Mesenchymal stem cell (in vitro differentiated cells and primary cell): ENCODE results near the gene ATP9A.

Source experiments
- DNase-seq: peaks from one replicate; pipeline ENCODE4 v3.0.0-alpha.2; 2013
- H2AFZ ChIP-seq: one replicate; pipeline ENCODE4 v1.6.1; 2013; ENCODE audit warnings: low read depth, mild to moderate bottlenecking, control low read depth, inconsistent platforms, low read length, moderate library complexity
- H2AK5ac ChIP-seq: 2 replicates; pipeline ENCODE4 v1.6.1; 2013; ENCODE audit warnings: low read length, moderate library complexity, mild to moderate bottlenecking, inconsistent platforms; ENCODE audit not compliant: severe bottlenecking
- H2BK120ac ChIP-seq: one replicate; pipeline ENCODE4 v1.6.1; 2013; ENCODE audit warnings: low read depth, mild to moderate bottlenecking, inconsistent platforms, low read length, moderate library complexity
- H2BK12ac ChIP-seq, 2 experiments: one replicate each; pipeline ENCODE4 v1.6.1; 2013; ENCODE audit warnings: inconsistent platforms in 2 of 2, low read length in 2 of 2, mild to moderate bottlenecking in 2 of 2, moderate library complexity in 2 of 2, control low read depth in 1 of 2
- H2BK15ac ChIP-seq: one replicate; pipeline ENCODE4 v1.6.1; 2013; ENCODE audit warnings: mild to moderate bottlenecking, low read depth, inconsistent platforms; ENCODE audit not compliant: poor library complexity, severe bottlenecking
- H2BK5ac ChIP-seq: 2 replicates; pipeline ENCODE4 v1.6.1; 2013; ENCODE audit warnings: low read depth, mild to moderate bottlenecking, low read length, control low read depth, inconsistent platforms; ENCODE audit not compliant: poor library complexity, severe bottlenecking
- H3K14ac ChIP-seq, 2 experiments: one replicate each; pipeline ENCODE4 v1.6.1; 2013; ENCODE audit warnings: inconsistent platforms in 2 of 2, low read length in 2 of 2, control low read depth in 1 of 2, mild to moderate bottlenecking in 1 of 2, moderate library complexity in 1 of 2
- H3K18ac ChIP-seq, 2 experiments: one replicate each; pipeline ENCODE4 v1.6.1; 2013; ENCODE audit warnings: inconsistent platforms in 2 of 2, low read length in 2 of 2, control low read depth in 1 of 2, low read depth in 1 of 2, mild to moderate bottlenecking in 1 of 2
- H3K23ac ChIP-seq, 2 experiments: one replicate each; pipeline ENCODE4 v1.6.1; 2013; ENCODE audit warnings: inconsistent platforms in 2 of 2, low read length in 2 of 2, mild to moderate bottlenecking in 2 of 2, moderate library complexity in 2 of 2, control low read depth in 1 of 2
- H3K27ac ChIP-seq: 2 replicates; pipeline ENCODE4 v1.5.1; 2013; ENCODE audit warnings: mild to moderate bottlenecking, moderate library complexity, low read length, control low read depth, inconsistent platforms; ENCODE audit not compliant: poor library complexity, severe bottlenecking
- H3K27me3 ChIP-seq, 2 experiments: 2 replicates each; pipeline versions ENCODE4 v1.6.1 to v1.7.0; 2013; ENCODE audit warnings: low read length in 2 of 2, mild to moderate bottlenecking in 2 of 2, moderate library complexity in 2 of 2, control low read depth in 1 of 2, inconsistent platforms in 1 of 2; ENCODE audit not compliant: control insufficient read depth in 1 of 2, insufficient read depth in 1 of 2
- H3K36me3 ChIP-seq, 2 experiments: 2 replicates each; pipeline versions ENCODE4 v1.6.1 to v1.7.0; 2013; ENCODE audit warnings: low read length in 2 of 2, control low read depth in 1 of 2, inconsistent platforms in 1 of 2, low read depth in 1 of 2, mild to moderate bottlenecking in 1 of 2; ENCODE audit not compliant: insufficient read depth in 2 of 2, control insufficient read depth in 1 of 2
- H3K4ac ChIP-seq, 2 experiments: one replicate each; pipeline ENCODE4 v1.6.1; 2013; ENCODE audit warnings: inconsistent platforms in 2 of 2, low read length in 2 of 2, mild to moderate bottlenecking in 2 of 2, moderate library complexity in 2 of 2, control low read depth in 1 of 2, low read depth in 1 of 2
- H3K4me1 ChIP-seq: 2 replicates; pipeline ENCODE4 v1.6.1; 2013; ENCODE audit warnings: low read depth, low read length, control low read depth; ENCODE audit not compliant: control insufficient read depth, insufficient read depth
- H3K4me2 ChIP-seq: 2 replicates; pipeline ENCODE4 v1.6.1; 2013; ENCODE audit warnings: low read length, mild to moderate bottlenecking, inconsistent platforms; ENCODE audit not compliant: poor library complexity, severe bottlenecking
- H3K4me3 ChIP-seq, 2 experiments: 2 replicates each; pipeline versions ENCODE4 v1.5.1 to v1.7.0; 2013; ENCODE audit warnings: low read length in 2 of 2, mild to moderate bottlenecking in 2 of 2, control low read depth in 1 of 2, low read depth in 1 of 2; ENCODE audit not compliant: insufficient read depth in 1 of 2
- H3K79me1 ChIP-seq: replicated peaks from 2 replicates; pipeline ENCODE4 v1.6.1; 2013; ENCODE audit warnings: mild to moderate bottlenecking, control low read depth, low read length, inconsistent platforms; ENCODE audit not compliant: poor library complexity, severe bottlenecking
- H3K9ac ChIP-seq: 2 replicates; pipeline ENCODE4 v1.7.0; 2013; ENCODE audit warnings: mild to moderate bottlenecking, low read length, moderate library complexity
- H3K9me3 ChIP-seq: 2 replicates; pipeline ENCODE4 v1.7.0; 2013; ENCODE audit warnings: mild to moderate bottlenecking, low read length; ENCODE audit not compliant: control insufficient read depth
- H4K8ac ChIP-seq: one replicate; pipeline ENCODE4 v1.6.1; 2013; ENCODE audit warnings: inconsistent platforms, mild to moderate bottlenecking, low read length, moderate library complexity
- H4K91ac ChIP-seq: one replicate; pipeline ENCODE4 v1.6.1; 2013; ENCODE audit warnings: mild to moderate bottlenecking, low read length, inconsistent platforms
- WGBS: methylation state at CpG from one replicate; pipeline ENCODE4 v1.1.7; 2013; ENCODE audit warnings: mixed read lengths; 5-methylcytosine and 5-hydroxymethylcytosine counted together

Gene ATP9A

GRCh38 chr20:51668515-51668914, 99.7 kb downstream of the ATP9A start:
- H3K9ac ChIP-seq = no peak overlapping the region
- H3K27me3 ChIP-seq = no peaks in the 10 kb centered on the region
- H3K14ac ChIP-seq = no peak overlapping the region
- no peak overlapping the region for H3K18ac ChIP-seq
- H2BK5ac ChIP-seq = no peak overlapping the region
- WGBS = 84% methylated on average over 6 of the region's 6 CpGs
- H3K36me3 ChIP-seq = peaks cover 34 to 78% of the 10 kb centered on the region in 2 experiments
- no peak overlapping the region for H3K27ac ChIP-seq
- no peak overlapping the region for H3K23ac ChIP-seq
- no peak overlapping the region for H2BK120ac ChIP-seq
- no peak overlapping the region for H3K4me2 ChIP-seq
- H2AK5ac ChIP-seq = no peak overlapping the region
- peaks cover 3% of the 10 kb centered on the region for H3K4me1 ChIP-seq
- H3K9me3 ChIP-seq = no peaks in the 10 kb centered on the region
- no peak overlapping the region for H4K8ac ChIP-seq
- H2AFZ ChIP-seq = no peak overlapping the region
- H2BK12ac ChIP-seq = no peak overlapping the region
- H2BK15ac ChIP-seq = no peak overlapping the region
- H3K4ac ChIP-seq = no peak overlapping the region
- no peak for DNase-seq
- no peaks in the 10 kb centered on the region for H3K79me1 ChIP-seq
- H4K91ac ChIP-seq = no peak overlapping the region
- H3K4me3 ChIP-seq = no peak overlapping the region

- Histone ChIP-seq H2BK5ac (no peak overlapping the region), H2AK5ac (no peak overlapping the region), H3K4me2 (no peak overlapping the region), H4K8ac (no peak overlapping the region), H3K23ac (no peak overlapping the region), H3K4me3 (no peak overlapping the region), H2BK12ac (no peak overlapping the region), H3K79me1 (no peaks in the 10 kb centered on the region), H3K4me1 (peaks cover 3% of the 10 kb centered on the region), H4K91ac (no peak overlapping the region), H3K9me3 (no peaks in the 10 kb centered on the region), H3K4ac (no peak overlapping the region), H3K36me3 (peaks cover 30 to 71% of the 10 kb centered on the region in 2 experiments), H2BK15ac (no peak overlapping the region), H2BK120ac (no peak overlapping the region), H3K18ac (no peak overlapping the region), H3K27me3 (no peaks in the 10 kb centered on the region), H3K9ac (no peak overlapping the region), H2AFZ (no peak overlapping the region), H3K27ac (no peak overlapping the region), H3K14ac (no peak overlapping the region)
- WGBS = 95% methylated on average over 8 of the region's 8 CpGs
- DNase-seq = no peak
Measured at GRCh38 chr20:51667491-51667890, 100.7 kb downstream of the ATP9A start.

DNA sequence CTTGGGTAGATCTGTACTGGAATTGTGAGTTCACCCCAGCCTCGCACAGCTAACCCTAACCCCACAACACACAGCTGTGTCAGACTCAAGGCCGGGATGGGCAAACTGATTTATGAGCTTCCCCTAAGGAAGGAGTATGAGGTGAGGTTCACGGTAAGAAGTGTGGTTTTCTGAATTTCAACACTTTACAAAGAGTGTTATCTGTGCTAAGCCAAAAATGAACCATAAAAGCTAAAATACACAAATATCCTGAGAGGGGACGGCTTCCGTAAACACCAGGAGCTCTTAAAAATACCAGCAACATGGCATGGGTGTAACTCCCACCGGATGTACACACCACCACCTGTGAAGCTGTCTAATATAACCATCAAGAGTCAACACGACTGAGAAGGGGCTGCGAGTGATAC, 101.2 kb downstream of the ATP9A start:
- H3K27me3 ChIP-seq = no peaks in the 10 kb centered on the region
- no peak overlapping the region for H4K8ac ChIP-seq
- no peak overlapping the region for H2BK120ac ChIP-seq
- H3K23ac ChIP-seq = no peak overlapping the region
- H3K4me2 ChIP-seq = no peak overlapping the region
- H3K18ac ChIP-seq = no peak overlapping the region
- H3K4me3 ChIP-seq = no peak overlapping the region
- no peaks in the 10 kb centered on the region for H3K9me3 ChIP-seq
- H2AK5ac ChIP-seq = no peak overlapping the region
- peaks cover 3% of the 10 kb centered on the region for H3K4me1 ChIP-seq
- H3K79me1 ChIP-seq = no peaks in the 10 kb centered on the region
- H3K4ac ChIP-seq = no peak overlapping the region
- WGBS = 93% methylated on average over 5 of the region's 8 CpGs
- no peak overlapping the region for H4K91ac ChIP-seq
- H2BK5ac ChIP-seq = no peak overlapping the region
- H2BK12ac ChIP-seq = no peak overlapping the region
- no peak overlapping the region for H3K27ac ChIP-seq
- H2BK15ac ChIP-seq = no peak overlapping the region
- no peak overlapping the region for H3K9ac ChIP-seq
- DNase-seq = no peak
- H3K14ac ChIP-seq = no peak overlapping the region
- no peak overlapping the region for H2AFZ ChIP-seq
- H3K36me3 ChIP-seq = peaks cover 30 to 66% of the 10 kb centered on the region in 2 experiments

- Histone ChIP-seq H3K9ac (no peak overlapping the region), H3K27me3 (no peaks in the 10 kb centered on the region), H3K4me2 (no peak overlapping the region), H3K4ac (no peak overlapping the region), H3K4me3 (no peak overlapping the region), H4K91ac (no peak overlapping the region), H3K9me3 (no peaks in the 10 kb centered on the region), H3K36me3 (peaks cover 29 to 59% of the 10 kb centered on the region in 2 experiments), H3K4me1 (peaks cover 5% of the 10 kb centered on the region), H3K27ac (no peak overlapping the region), H3K14ac (no peak overlapping the region), H3K18ac (no peak overlapping the region), H2BK5ac (no peak overlapping the region), H2BK12ac (no peak overlapping the region), H2BK120ac (no peak overlapping the region), H2AK5ac (no peak overlapping the region), H3K79me1 (no peaks in the 10 kb centered on the region), H3K23ac (no peak overlapping the region), H2BK15ac (no peak overlapping the region), H2AFZ (no peak overlapping the region), H4K8ac (no peak overlapping the region)
- DNase-seq = no peak
- WGBS = 95% methylated on average over 5 of the region's 5 CpGs
Measured at GRCh38 chr20:51666126-51666525, 102.1 kb downstream of the ATP9A start.
